ENCODE measurements around the gene ADARB1.

The ADARB1 gene

GRCh38 chr21:45075596-45076244, 1.3 kb downstream of the ADARB1 start:
- DNase-seq (ENCODE audit: low spot score): no peak

DNA sequence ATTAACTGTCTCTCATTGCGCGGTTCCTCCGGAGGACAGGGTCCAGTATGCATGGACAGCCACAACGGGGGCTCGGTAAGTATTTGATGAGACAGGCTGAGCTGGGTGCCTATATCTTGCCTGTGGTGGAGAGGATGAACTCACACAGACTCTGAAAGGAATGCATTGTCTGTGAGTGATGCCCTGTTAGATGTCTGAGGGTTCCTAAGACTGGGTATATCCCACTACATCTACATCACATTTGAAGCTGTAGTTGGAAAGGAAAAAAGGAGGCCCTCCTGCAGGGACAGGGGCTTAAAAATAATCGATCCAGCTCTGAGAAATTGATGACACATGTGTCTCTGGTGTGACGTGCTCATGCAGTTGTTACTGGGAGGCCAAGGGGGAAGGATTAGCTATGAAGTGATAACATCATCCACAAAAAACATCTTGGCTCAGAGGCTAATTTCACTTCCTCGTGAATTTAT, 1.9 kb downstream of the ADARB1 start:
- no peak for DNase-seq (ENCODE audit: low spot score)

DNA sequence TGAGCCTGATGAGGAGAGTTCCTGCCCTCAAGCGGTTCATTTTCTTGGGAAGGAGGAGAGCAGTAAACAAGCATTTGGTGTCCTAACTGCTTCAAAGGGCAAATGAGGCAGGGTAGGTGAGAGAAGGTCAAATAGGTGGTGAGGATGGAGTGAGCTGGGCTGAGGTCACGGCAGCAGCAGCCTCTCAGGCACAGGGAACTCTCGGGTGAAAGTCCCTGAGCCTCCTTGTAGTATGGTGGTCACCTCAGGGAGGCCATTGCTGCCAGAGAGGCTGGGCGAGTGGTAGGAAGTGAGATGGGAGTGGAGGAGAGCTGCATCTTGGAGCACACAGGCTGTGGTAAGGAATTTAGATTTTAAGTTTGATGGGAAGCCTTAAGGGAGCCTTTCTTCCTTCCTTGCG, 4.0 kb downstream of the ADARB1 start:
- no peak for DNase-seq (ENCODE audit: low spot score)

DNA sequence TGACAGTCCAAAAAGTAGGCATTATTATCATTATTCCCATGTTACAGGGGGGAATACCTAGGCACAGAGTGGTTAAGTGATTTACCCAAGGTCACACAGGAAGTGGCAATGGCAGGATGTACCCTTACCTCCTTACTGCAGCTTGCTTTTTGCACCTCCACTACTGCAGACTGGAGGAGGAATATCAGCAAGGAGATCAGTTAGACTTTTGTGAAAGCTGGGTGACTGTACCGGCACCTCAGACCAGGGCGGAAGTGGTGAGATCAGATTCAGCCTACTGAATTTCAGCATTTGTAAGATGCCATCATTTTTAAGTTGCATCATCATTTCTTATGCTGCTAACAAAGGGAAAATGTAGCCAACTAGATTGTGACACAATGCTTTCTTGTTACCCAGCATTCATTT, 4.5 kb downstream of the ADARB1 start:
- no peak for DNase-seq (ENCODE audit: low spot score)

DNA sequence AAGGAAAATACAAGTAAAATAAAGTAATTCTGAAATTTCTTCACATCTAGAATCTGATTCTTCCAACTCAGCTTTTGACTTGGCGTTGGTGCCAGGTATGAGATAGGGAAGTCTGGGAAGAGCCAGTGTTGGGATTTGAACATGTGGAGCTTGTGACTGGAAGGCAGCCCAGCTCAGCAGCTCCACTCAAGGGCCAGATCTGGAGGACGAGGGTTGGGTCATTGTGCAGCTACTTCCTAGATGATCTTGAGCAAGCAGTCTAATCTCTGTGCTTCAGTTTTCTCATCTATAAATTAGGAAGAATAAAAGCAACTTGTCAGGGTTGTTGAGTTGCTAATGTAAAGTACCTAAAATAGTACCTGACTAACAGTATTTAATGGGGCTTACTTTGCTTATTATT, 5.0 kb downstream of the ADARB1 start:
- DNase-seq (ENCODE audit: low spot score): no peak

- DNase-seq (ENCODE audit: low spot score): no peak
These were observed 5.9 kb downstream of the ADARB1 start for GRCh38 chr21:45080232-45080631.

DNA sequence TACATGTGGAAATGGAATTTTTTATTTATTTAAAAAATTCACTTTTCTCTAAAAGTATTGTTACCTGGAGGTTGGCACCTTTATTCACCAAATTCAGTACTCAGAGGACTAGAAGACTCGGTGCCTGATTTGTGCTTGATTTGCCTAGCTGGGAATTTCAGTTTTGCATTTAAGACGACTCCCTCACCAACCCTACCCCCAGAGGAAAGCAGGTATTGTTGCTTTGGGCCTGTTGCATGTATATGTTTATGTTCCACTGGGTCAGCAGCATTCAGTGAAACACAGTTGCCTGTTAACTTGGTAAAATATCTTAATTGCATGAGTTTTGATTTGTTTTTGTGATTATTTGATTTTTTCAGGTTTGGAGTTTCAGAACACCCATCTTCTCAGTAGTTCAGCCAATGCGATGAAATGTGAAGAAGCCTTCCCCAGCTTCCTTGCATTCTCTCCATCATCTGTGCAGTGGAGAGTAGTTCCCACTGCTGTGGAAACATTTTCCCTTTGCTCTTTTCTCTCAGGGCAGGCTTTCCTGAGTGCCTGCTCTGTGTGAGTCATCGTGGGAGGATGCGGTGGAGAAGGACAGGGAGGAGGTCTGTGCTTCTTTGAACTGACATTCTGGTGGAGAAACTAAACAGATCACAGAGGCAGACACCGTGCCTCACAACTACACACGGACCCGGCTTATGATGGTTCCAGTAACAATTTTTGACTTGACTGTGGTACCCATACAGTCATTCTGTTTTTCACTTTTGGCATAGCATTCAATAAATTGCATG, 6.4 kb downstream of the ADARB1 start:
- DNase-seq (ENCODE audit: low spot score): no peak

DNA sequence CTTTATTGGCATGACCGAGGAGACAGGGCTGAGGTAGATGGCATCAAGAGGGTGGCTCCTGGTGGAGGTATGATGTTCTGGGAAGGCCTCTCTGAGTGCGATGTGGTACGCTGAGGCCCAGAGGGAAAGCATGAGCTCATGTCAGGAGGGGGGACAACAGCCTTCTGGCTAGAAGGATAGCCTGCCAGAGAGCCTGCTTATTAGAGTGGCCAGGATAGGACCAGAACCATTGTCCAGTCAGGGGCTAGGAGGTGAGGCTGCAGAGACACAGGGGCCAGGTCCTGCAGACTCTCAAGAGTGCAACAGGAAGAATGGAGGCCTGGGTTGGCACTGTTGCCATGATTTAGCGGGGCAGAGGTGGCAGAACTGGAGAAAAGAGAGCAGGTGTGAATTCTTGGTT, 7.3 kb downstream of the ADARB1 start:
- DNase-seq (ENCODE audit: low spot score): no peak

DNA sequence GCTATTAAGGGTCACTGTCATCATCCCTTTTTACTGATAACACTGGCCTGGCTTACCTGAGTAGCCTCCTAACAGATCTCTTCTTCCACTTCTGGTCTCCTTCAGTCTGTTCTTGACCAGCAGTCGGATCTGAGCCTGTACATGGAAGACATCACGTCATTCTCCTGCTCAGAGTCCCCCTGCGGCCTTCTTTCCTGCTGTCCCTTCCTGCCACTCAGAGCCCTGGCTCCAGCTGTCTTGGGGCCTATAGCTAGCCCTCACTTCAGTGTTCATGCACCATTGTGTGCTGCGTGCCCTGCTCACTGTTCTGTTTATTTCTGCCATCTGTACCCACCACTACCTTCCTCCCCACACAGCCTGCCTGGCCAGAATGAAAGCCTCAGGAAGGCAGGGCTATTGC, 8.4 kb downstream of the ADARB1 start:
- DNase-seq (ENCODE audit: low spot score): no peak

GRCh38 chr21:45084121-45084520, 9.7 kb downstream of the ADARB1 start:
- DNase-seq (ENCODE audit: low spot score): no peak

- no peak for DNase-seq (ENCODE audit: low spot score)
These were observed 10.6 kb downstream of the ADARB1 start for GRCh38 chr21:45084881-45085536.

- DNase-seq (ENCODE audit: low spot score): no peak
These were observed 11.3 kb downstream of the ADARB1 start for GRCh38 chr21:45085700-45086099.

GRCh38 chr21:45086337-45086958, 12.1 kb downstream of the ADARB1 start:
- no peak for DNase-seq (ENCODE audit: low spot score)

DNA sequence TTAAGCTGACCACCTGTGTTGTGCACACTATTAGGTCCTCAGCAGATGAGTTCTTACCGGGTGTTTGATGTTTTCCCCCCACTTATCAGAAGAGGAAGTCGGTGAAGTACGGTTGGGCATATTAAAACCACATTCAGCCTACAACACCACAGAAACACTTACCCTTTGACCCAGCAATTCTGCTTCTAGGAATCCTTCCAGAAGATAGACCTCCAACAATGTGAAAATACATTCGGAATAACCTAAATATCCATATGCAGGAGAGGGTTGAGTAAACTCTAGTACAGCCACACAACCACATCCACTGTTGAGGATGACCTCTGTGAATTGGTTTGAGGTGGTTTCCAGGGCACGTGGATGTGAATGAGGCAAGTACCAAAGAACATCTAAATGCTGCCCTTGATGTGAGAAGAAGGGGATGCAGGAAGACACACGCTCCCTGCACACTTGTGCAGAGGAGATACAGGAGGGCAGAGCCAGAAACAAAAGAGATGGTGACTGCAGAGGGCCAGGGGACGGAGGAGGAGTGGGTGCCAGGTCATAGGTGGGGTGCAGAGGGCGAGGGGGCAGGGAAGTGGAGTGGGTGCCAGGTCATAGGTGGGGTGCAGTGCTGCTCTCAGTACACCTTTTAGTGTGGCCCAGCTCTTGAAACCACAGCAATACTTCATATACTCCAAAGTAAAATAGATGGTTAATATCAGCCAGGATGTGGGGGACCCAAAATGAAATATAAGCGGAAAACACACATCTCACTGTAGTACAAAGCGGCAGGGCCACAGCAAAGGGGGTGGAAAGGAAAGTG, 12.8 kb downstream of the ADARB1 start:
- DNase-seq (ENCODE audit: low spot score): no peak

DNA sequence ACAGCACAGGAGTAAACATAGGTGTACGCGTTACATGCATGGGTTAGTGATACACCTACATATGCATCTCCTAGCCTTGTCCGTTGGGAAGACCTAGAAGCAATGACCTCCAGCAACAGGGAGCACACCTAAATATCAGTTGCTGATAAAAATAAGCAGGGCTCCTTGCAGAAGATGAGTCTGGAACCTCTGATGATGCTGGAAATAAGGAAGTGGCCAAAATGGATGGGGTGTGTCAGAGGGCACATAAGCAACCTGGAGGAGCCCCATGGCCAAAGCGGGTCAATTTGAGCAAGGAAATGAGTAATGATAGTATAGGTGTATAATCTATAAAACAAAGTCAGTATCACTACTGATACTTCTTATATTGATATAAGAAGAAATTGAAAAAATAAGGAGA, 13.7 kb downstream of the ADARB1 start:
- no peak for DNase-seq (ENCODE audit: low spot score)

DNA sequence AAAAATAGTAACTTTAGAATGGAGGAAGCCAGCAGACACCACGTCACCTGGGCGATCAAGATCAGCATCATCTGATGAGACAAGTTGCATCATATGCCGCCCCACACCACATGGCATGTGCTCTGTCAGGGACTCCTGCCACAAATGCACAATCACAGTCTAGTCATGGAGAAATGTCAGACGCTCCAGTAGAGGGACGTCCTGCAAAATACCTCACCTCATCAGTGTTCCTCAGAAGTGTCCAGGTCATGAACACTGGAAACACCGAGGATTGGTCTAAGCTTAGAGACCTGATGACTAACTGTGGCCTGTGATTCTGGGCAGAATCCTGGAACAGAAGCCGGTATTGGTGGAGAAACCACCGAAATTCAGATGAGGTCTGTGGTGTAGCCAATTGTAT, 14.3 kb downstream of the ADARB1 start:
- DNase-seq (ENCODE audit: low spot score): no peak

DNA sequence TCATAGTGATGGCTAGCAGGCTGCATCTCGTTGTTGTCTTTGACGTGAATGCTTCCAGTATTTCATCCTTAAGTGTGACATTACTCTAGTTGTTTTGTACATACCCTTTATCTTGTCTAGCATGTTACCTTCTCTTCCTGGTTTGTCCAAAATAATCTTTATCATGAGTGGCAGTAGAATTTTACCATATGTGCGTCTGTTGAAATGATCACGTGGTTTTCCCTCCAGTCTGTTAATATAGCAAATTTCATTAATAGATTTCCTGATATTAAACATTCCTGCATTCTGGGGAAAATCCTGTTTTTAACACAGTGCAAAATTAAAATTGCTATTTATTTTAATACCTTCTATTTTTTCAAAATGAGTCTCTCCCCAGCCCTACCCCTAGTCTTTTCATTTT, 15.6 kb downstream of the ADARB1 start:
- no peak for DNase-seq (ENCODE audit: low spot score)

DNA sequence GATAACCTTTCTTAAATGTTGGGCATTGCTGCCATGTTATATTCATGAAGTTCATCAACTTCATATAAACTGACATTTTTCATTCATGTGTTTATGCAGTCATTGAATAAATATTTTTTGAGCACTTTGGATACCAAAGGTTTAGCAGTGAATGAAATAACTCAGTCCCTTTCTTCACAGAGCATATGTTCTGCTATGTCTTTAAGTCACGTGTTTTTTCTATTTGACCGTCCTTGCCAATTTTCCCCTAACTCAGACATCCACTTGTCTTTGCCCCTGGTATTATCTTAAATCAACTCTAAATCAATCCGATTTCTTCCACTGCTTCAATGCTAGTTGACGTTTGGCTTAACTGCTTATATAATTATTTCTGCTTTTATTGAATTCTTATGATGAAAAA, 16.6 kb downstream of the ADARB1 start:
- no peak for DNase-seq (ENCODE audit: low spot score)

- DNase-seq (ENCODE audit: low spot score): no peak
These were observed 17.4 kb downstream of the ADARB1 start for GRCh38 chr21:45091550-45092322.

DNA sequence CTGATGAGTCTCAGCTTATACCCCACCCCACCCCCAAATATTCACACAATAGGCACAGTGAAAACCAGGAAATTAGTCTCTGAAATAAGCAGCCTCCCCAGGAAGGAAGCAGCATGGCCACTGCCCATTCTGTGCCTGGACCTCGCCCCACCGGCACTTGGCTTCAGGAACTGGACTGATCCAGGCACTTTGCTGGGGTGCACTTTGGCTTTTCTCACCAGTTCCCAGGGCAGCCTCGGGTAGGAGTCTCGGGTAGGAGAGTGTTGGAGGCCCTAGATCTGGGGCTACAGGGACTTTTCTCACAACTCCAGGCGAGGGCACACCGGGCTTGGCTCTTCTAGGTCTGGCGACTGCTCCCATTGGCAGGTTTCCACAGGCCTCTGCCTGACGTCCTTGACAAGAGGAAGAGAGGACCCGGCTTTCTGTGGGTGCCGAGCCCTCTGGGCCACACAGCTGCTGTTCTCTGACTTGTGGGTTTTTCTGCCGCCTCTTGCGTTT, 18.7 kb downstream of the ADARB1 start:
- no peak for DNase-seq (ENCODE audit: low spot score)

DNA sequence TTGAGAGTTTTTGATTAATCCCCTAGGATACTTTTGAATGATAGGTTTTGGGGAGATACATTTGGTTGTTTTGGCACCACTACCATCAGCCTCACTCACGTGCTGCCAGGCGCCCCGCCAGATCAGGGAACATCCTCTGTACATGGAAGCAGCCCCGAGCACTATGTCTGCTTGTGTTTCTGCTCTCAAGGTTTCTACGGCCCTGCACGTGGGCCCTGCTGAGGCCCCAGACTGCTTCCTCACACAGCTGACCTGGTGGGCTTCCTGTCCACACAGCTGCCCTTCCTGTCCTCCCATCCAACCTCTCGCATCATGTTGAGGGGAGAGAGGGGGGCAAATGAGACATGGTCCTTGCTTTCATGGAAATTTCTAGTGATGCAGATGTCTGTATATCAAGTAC, 20.0 kb downstream of the ADARB1 start:
- no peak for DNase-seq (ENCODE audit: low spot score)

All from NAMALWA (cell line).